GM13976 (cell line): ENCODE results near the gene PPP1R12B.
"Not testable (repeated sequence)": the region's sequence is repeated elsewhere in the genome, so short reads cannot be mapped to it uniquely, and the experiment has no call there.

Source experiments
- DNase-seq: peaks from one replicate; pipeline ENCODE4 v3.0.0; 2012; ENCODE audit warnings: low spot score
- in situ Hi-C: fragments of 300-500 bp; cut with MboI; formaldehyde crosslinking; loops from one replicate; pipeline ENCODE4 v1.12.0; 2022; ENCODE audit warnings: low sequenced_read_pairs, mixed read lengths, inconsistent platforms; ENCODE audit not compliant: unreplicated experiment
- TF ChIP-seq, protein P1 (sequence below): IDR thresholded peaks from 2 replicates; pipeline ENCODE4 v1.5.1; 2012; ENCODE audit warnings: borderline replicate concordance, mild to moderate bottlenecking; ENCODE audit not compliant: insufficient read depth; ENCODE audit errors: extremely low read depth, missing control alignments, control extremely low read depth

The PPP1R12B gene

DNA sequence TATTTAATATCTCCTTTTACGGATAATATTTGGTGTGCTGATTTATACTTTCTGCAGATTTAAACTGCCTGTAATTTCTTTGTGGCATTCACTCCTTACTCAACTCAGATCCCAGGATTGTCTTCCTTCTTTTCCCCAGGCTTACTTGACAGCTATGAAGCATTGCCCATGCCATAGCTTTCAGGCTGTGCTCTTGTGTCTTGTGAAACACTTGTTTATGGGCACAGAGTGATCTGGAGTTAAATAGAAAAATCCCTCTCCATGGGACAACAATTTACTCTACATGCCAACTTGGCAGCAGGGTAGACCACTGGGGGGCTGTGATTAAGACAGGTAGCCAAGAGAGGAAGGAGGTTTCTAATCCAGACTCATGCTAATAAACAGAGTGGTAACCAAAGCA, 57.4 kb downstream of the PPP1R12B start:
- in situ Hi-C loops: no loop called here
- no peak for DNase-seq

DNA sequence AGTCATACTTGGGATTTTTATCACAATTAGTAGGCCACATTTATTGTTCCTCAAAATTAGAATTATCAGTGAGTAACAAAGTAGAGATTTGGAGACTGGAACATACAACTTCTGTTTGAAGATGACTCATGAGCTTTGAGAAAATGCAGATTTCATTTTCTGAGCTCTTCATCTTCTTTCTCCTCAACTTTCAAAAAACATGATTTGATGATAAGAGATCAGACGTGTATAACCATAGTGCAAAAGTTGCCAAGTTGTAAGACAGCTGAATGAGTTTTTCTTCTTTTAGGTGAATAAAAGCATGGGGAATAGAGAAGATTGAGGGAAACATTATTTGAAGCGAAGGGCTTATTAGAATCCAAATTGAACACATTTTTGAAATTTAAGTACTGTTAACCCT, 58.4 kb downstream of the PPP1R12B start:
- DNase-seq, in situ Hi-C loops: not testable (repeated sequence)

More for the DNA sequence above, 57.4 kb downstream of the PPP1R12B start:
- TF ChIP-seq, protein P1, sequence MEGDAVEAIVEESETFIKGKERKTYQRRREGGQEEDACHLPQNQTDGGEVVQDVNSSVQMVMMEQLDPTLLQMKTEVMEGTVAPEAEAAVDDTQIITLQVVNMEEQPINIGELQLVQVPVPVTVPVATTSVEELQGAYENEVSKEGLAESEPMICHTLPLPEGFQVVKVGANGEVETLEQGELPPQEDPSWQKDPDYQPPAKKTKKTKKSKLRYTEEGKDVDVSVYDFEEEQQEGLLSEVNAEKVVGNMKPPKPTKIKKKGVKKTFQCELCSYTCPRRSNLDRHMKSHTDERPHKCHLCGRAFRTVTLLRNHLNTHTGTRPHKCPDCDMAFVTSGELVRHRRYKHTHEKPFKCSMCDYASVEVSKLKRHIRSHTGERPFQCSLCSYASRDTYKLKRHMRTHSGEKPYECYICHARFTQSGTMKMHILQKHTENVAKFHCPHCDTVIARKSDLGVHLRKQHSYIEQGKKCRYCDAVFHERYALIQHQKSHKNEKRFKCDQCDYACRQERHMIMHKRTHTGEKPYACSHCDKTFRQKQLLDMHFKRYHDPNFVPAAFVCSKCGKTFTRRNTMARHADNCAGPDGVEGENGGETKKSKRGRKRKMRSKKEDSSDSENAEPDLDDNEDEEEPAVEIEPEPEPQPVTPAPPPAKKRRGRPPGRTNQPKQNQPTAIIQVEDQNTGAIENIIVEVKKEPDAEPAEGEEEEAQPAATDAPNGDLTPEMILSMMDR: no peak

DNA sequence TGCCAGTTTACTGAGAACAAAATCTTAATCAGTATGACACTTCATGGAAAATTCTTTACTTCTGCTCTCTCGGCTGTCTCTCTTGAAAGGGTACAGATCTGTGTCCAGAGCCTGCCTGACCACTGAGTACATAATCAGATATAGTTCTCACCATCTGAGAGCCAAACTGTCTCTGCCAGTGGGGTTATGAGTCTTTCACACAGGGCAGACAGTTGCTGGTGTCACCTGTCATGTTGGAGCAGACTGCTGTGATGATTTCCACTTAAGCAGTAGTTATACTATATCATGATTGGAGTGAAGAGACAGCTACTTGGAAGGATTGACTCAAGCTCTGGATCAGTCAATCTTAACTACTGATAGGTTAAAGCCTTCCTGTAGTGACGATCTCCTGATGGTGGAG, 58.9 kb downstream of the PPP1R12B start:
- DNase-seq, in situ Hi-C loops: not testable (repeated sequence)

DNA sequence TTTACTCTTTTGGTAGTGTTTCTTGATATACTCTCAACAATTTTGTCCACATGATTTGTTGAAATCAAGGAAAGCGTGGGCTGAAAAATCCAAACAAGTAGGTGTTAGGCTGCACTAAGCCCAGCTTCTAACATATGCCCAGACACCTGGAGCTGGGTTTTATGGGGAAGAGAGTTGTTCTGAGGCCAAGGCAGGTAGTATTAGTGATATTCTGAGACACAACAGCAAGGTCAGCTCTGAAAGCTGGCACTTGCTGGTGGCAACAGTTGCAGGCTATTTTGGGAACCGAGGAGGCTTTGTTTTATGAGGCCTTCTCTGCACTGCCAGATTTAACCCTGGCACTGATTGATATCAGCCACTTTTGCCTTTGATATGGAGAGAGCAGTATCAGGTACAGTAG, 61.8 kb downstream of the PPP1R12B start:
- in situ Hi-C loops, DNase-seq: not testable (repeated sequence)

DNA sequence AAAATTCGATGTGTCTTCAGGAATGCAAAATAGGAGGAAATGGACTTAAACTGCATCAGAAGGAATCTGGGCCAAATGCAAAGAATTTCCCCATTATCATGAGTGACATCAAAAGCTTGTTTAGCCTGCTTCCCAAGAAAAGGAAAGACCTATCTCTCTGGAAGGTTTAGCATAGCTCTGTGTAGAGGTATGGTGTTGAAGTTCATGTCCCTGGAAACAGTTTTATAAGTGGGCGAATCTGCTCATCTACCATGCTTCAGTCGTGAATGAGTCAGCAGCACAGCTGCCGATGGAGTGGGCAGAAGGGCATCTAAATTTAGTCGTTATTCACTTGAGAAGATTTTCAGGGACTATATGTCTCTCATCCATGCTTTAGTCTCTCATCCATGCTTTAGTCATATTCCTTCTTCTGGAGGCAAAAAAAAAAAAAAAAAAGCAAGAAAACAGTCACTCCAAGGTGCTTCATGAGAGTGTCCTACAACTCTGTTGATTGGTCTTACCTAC, 62.4 kb downstream of the PPP1R12B start:
- DNase-seq, in situ Hi-C loops: not testable (repeated sequence)

DNA sequence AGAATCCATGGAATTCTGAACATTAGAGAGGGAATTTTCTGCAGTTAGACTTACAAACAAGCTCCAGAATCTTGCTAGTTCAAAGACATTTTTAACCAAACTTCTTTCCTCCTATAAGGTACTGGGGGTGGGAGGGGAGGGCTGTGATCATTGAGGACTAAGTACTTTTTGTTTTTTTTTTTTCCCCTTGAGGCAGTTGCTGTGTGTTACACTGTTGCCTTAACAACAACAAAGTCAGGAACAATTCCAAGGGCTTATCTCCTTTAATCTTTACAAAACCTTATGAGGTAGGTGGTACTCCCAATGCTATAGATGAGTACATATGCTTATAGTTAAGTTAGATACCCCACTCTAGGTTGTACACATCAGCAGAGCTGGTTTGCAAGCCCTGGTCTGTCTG, 62.9 kb downstream of the PPP1R12B start:
- in situ Hi-C loops: no loop called here
- no peak for DNase-seq
- TF ChIP-seq, protein P1: no peak

DNA sequence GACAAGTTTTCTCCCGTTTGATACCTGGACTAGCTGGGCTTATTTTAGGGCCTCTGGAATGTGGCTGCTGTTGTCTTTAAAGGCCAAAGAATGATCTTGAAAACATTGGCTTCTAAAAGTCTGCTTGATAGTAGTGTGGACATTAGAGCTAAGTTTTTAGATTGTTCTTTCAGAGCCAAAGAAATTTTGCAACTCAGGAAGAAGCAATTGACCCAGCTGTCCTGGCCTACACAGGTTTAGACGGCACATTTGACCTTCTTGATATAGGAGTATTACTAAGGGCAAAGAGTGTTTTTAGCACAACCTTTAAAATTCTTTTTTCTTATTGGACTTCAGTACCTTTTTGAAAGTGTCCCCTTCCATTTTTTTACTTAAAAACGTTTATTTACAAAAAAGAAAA, 63.9 kb downstream of the PPP1R12B start:
- in situ Hi-C loops, DNase-seq: not testable (repeated sequence)

DNA sequence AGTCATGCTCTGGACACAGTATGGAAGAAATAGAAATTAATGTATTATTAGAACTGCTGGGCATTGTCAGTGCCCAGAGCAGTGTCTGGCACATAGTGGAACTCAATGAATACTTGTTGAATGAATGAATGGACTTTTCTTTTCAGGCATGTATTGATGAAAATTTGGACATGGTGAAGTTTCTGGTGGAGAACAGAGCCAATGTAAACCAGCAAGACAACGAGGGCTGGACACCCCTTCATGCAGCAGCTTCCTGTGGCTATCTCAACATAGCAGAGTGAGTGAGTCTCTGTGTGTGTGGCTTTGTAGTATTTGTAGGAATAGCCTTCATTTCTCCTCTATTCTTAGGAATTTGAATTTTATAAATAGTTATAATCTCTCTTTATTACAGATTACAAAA, 68.1 kb downstream of the PPP1R12B start:
- in situ Hi-C loops: no loop called here
- DNase-seq: no peak
- TF ChIP-seq, protein P1: no peak

DNA sequence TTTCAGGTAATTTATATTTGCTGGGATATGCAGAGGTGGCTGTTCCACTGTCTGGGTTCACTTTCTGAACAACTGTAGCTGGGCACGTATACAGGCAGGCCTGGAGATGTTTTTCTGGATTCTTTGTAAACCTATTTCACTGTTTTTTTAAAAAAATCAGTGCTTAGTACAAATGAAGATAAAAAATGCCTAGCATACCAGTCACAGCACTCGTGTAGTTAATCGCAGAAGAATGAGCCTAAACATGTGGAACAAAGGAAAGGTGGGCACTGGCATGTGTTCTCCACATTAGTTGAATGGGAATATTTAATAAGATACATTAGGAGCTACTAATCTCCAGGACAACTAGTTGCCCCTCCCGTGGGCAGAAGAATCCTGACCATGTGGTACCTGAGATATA, 68.6 kb downstream of the PPP1R12B start:
- DNase-seq, in situ Hi-C loops: not testable (repeated sequence)

DNA sequence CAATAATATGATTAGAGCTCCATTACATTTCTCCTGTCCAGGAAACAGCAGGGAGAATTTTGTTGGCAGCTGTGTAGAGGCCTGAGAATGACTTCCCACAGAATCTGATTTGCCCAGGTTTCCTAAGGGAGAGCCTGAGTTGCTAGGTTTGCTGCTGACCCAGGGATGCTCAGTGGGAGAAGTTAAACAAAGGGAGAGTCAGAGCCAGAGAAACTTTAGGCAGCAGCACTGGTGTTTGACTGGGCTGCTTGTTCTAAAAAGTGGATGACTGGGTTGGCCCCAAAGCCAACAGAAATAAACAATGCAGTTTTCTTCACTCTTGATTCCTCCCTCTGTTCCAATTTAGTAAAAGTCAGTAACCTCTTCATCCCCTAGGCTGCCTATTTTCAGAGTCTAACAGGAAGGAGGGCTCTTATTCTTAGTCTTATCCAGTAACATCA, 69.3 kb downstream of the PPP1R12B start:
- DNase-seq, in situ Hi-C loops: not testable (repeated sequence)

DNA sequence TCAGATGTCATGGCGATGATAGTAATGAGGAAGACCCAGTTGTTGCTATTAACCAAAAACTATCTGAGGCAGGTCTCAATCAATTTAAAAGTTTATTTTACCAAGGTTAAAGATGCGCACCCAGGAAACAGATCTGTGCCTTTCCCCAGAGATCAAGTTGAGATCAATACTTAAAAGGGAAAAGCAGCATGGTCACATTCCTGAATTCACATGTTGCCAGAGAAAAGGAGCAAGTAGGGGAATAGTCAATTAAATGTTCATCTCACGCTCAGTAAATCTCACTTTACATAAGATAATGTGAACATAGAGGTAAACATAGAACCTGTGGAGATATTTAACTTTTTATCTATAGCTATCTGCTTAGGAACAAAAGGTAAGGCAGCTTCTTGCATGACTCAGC, 71.2 kb downstream of the PPP1R12B start:
- in situ Hi-C loops, DNase-seq: not testable (repeated sequence)

DNA sequence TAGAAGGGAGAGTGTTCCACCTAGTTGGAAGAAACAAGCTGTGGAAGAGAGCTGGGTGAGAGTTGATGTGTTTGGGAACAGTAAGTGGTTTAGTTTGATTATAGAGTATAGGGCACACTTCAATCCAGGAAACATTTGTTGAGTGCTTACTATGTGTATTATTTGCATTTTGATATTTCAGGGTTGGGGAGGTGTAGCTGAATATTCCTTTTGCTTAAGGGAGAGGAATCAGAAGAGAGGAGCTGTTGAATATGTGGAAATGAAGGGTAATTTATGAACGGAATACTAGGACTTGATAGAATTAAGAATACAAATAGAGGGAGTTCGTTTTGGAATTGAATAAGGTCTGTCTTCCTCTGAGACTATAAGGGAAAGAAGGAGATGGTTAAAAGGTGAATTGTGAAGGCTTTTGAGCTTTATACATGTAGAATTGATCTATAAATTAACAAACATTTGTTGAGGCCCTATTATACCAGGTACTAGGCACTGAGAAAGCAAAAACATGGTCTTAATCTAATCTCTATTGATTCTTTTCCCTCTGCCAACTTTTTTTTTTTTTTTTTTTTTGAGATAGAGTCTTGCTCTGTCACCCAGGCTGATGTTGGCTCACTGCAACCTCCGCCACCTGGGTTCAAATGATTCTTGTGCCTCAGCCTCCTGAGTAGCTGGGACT, 72.1 kb downstream of the PPP1R12B start:
- in situ Hi-C loops, DNase-seq: not testable (repeated sequence)

DNA sequence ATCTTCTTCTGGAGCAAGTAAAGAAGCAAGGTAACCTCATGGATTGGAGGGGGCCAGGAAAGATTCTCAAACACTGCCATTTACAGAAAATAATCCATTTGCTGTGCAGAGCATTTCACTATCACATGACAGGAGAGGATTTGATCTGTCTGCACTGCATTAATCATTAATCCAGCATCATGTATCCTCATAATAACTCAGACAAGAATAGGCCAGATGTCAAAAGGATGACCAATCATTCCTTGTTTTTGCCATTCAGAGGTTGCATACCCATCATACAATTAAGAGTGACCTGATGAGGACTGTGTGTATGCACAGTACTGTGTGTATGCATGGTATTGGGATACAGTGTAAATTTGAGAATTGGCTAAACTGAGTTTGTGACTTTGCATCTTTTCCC, 74.2 kb downstream of the PPP1R12B start:
- in situ Hi-C loops, DNase-seq: not testable (repeated sequence)

DNA sequence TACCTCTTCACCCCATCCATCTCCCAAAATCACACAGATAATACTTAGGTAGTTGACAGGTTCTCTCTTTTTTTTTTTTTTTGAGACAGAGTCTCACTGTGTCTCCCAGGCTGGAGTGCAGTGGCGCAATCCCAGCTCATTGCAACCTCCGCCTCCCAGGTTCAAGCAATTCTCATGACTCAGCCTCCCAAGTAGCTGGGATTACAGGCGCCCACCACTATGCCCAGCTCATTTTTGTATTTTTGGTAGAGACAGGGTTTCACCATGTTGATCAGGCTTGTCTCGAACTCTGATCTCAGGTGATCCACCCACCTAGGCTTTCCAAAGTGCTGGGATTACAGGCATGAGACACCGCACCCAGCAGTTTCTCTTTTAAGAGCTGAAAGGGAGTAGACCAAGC, 75.8 kb downstream of the PPP1R12B start:
- in situ Hi-C loops: not testable (repeated sequence)

DNA sequence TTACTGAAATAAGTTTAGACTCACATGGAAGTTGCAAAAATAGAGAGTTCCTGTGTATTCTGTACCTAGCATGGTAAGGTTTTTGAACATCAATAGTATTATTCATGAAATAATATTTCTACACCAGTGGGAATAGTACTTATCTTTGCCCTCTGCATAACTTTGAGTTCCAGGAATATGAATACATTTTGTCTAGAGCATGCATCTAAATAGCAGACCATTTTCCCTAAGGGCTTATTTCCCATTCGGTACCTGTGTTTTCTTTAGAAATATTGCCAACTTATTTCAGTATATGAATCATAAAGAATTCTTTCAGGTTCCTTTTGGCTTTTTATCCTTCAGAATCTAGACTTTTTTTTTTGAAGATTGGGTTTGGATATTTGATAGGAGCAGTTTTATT, 81.6 kb downstream of the PPP1R12B start:
- in situ Hi-C loops, DNase-seq: not testable (repeated sequence)

More for the DNA sequence above, 75.8 kb downstream of the PPP1R12B start:
- not testable (repeated sequence) for DNase-seq
